Muscle layer of duodenum (tissue), 2 donors: ENCODE data around the gene WNK2.

ENCODE experiments used
- H3K27ac ChIP-seq: one replicate; pipeline ENCODE4 v1.7.0; 2013; ENCODE audit warnings: mild to moderate bottlenecking, low read length
- H3K27me3 ChIP-seq: one replicate; pipeline ENCODE4 v1.7.0; 2013; ENCODE audit warnings: low read depth, mild to moderate bottlenecking, control low read depth, low read length
- H3K36me3 ChIP-seq, 2 donors: one replicate each; pipeline ENCODE4 v1.7.0; 2013; ENCODE audit warnings: low read length in 2 of 2, control low read depth in 1 of 2, mild to moderate bottlenecking in 1 of 2; ENCODE audit not compliant: insufficient read depth in 2 of 2, control insufficient read depth in 1 of 2
- H3K4me1 ChIP-seq, 2 donors: one replicate each; pipeline ENCODE4 v1.7.0; 2013; ENCODE audit warnings: low read length in 2 of 2, mild to moderate bottlenecking in 2 of 2, control low read depth in 1 of 2, moderate library complexity in 1 of 2; ENCODE audit not compliant: insufficient read depth in 2 of 2, control insufficient read depth in 1 of 2
- H3K4me3 ChIP-seq, 2 donors: one replicate each; pipeline ENCODE4 v1.7.0; 2013; ENCODE audit warnings: low read length in 2 of 2, low read depth in 1 of 2, mild to moderate bottlenecking in 1 of 2
- H3K9me3 ChIP-seq, 2 donors: one replicate each; pipeline ENCODE4 v1.7.0; 2013; ENCODE audit warnings: low read length in 2 of 2, control low read depth in 1 of 2, mild to moderate bottlenecking in 1 of 2; ENCODE audit not compliant: control insufficient read depth in 1 of 2
- donor health status: healthy.

The WNK2 gene

DNA sequence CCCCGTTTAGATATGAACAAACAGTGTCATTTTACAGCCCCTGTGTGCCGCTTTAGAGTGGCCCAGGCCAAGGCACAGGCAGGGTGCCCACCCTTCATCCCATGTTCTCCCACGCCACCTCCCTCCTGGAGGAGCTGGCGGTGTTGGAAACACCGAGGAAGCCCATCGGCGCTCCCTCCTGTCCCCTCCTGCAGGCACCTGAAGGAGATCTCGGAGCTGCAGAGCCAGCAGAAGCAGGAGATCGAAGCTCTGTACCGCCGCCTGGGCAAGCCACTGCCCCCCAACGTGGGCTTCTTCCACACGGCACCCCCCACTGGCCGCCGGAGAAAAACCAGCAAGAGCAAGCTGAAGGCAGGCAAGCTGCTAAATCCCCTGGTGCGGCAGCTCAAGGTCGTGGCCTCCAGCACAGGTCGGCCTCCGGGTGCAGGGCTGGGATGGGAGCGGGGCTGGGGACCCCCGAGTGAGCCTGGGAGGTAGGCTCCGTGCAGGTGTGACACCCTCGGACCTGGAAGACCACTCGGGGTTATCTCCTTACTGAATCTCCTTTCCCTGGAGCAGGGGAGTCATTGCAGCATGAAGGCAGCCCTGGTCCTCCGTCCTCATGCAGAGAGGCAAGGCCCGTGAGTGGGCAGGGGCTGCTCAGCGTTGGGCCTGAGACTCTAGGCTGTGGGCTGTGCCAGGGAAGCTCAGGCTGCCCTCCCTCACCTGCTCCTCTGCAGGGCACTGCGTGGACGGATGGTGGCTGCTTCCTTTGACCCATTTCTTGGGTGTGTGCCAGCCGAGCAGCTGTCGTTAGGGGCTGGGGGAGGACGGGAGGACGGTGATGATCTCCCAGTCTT lies 113.9 kb downstream of the WNK2 start:
- Histone ChIP-seq H3K27me3 (no peaks in the 10 kb centered on the region), H3K27ac (no peak overlapping the region), H3K4me1 (peaks cover 0 to 4% of the 10 kb centered on the region in 2 donors), H3K9me3 (no peaks in the 10 kb centered on the region), H3K4me3 (no peak overlapping the region), H3K36me3 (peaks cover 0 to 5% of the 10 kb centered on the region in 2 donors)

DNA sequence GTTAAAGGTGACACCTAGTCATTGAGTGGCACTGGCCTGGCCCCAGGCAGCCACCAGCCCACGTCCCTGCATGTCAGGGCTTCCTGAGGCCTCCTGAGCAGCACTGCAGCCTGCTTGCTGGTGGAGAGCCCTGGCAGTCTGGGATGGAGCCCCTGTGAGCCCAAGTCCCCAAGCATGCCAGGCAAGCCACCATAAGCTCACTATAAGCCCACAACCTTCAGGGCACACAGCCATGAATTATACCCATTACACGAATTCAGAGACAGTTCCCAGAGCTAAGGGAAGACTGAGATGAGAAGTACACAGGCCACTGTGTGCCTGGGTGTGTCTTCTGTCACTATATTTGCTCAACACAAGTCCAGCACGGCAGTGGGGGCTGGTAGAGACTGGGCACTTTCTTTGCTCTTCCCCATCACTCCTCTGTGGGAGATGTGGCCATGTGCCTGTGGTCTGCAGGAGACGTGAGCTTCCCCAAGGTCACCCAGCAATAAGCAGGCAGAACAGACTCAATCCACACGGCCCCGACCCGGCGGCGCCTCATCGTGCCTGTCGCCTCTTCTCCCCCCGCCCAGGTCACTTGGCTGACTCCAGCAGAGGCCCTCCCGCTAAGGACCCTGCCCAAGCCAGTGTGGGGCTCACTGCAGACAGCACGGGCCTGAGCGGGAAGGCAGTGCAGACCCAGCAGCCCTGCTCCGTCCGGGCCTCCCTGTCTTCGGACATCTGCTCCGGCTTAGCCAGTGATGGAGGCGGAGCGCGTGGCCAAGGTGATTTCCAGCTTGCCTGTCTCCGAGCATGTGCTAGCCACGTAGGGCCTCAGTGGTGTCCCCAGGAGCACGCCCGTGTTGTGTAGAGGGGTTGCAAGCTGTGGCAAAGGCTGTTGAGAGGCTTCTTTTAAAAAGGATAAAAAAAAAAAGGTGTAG lies 114.8 kb downstream of the WNK2 start:
- H3K9me3 ChIP-seq = no peaks in the 10 kb centered on the region
- H3K4me1 ChIP-seq = peaks cover 0 to 4% of the 10 kb centered on the region in 2 donors
- H3K27me3 ChIP-seq = no peaks in the 10 kb centered on the region
- H3K36me3 ChIP-seq = peaks cover 0 to 4% of the 10 kb centered on the region in 2 donors
- H3K27ac ChIP-seq = no peak overlapping the region
- H3K4me3 ChIP-seq = no peak overlapping the region

GRCh38 chr9:93299418-93300174 lies 115.7 kb downstream of the WNK2 start:
- H3K9me3 ChIP-seq = no peaks in the 10 kb centered on the region
- H3K4me3 ChIP-seq = no peak overlapping the region
- peaks cover 0 to 4% of the 10 kb centered on the region in 2 donors for H3K4me1 ChIP-seq
- no peaks in the 10 kb centered on the region for H3K27me3 ChIP-seq
- H3K27ac ChIP-seq = no peak overlapping the region
- H3K36me3 ChIP-seq = peaks cover 0 to 4% of the 10 kb centered on the region in 2 donors

DNA sequence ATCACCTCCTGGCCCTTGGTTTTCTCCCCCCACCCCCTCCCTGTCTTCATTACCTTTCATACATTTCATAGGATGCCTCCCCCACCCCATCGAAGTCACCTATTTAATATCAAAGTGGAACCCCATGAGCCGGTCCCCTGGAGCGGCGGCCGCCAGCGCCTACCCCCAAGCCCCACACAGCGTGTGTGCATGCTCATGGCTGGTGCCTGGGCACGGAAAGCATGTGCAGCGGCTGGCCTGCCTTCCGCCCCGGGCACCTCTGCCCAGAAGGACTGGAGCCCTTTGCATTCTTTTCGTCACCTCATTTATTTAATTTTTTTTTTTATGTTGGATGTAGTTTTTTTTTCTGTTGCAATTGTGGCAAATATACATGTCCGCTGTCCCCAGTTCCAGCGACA lies 116.2 kb downstream of the WNK2 start:
- peaks cover 0 to 4% of the 10 kb centered on the region in 2 donors for H3K36me3 ChIP-seq
- no peaks in the 10 kb centered on the region for H3K27me3 ChIP-seq
- H3K9me3 ChIP-seq = no peaks in the 10 kb centered on the region
- no peak overlapping the region for H3K27ac ChIP-seq
- no peak overlapping the region for H3K4me3 ChIP-seq
- peaks cover 0 to 6% of the 10 kb centered on the region in 2 donors for H3K4me1 ChIP-seq

DNA sequence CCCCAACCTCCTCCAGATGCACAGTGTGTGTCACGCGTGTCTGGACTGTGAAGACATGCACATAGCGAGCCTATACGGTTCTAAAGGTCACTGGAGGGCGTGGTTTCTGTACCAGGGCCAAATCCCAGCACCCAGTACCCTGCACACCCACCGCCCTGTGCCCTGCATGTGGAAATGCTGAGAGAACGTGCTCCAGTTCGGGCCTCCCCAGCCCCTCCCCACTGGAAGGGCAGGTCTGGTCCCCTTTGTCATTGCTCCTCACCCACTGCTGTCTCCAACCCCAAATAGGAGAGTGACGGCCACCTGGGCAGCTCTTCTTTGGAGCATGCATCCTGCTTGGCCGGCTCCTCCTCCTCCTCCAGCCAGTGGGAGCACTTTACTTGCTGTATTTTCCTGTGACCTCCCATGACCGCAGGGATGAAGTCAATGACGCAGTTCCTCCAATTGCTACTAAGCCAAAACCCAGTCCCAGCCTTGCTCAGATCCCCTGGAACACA lies 116.7 kb downstream of the WNK2 start:
- Histone ChIP-seq H3K4me1 (peaks cover 0 to 8% of the 10 kb centered on the region in 2 donors), H3K36me3 (peaks cover 0 to 4% of the 10 kb centered on the region in 2 donors), H3K4me3 (no peak overlapping the region), H3K9me3 (no peaks in the 10 kb centered on the region), H3K27ac (no peak overlapping the region), H3K27me3 (no peaks in the 10 kb centered on the region)

DNA sequence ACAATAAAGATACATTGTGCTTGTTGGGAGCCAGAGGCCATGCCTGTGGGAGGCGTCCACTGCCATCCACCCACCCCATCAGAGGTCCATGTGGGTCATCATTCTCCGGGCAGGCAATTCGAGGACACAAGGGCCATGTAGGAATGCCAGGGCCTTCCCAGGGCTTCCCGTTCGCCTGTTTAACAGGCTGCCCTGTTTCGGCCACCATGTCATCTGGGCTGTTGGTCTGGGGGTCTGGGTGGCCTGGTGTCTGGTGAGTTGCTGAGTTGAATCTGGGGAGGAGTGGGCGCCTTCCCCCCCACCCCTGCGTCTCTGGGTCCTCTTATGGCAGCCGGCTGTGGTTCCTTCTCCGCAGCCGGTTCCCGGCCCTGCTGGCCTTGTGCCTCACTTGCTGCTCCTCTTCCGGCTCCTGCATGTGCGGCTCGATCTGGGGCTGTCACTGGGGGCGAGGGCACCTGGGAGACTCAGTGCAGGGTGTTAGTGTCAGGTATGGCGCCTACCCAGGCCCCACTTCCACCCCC lies 117.4 kb downstream of the WNK2 start:
- Histone ChIP-seq H3K4me1 (peaks cover 0 to 14% of the 10 kb centered on the region in 2 donors), H3K9me3 (no peaks in the 10 kb centered on the region), H3K36me3 (peaks cover 0 to 4% of the 10 kb centered on the region in 2 donors), H3K27ac (no peak overlapping the region), H3K27me3 (no peaks in the 10 kb centered on the region), H3K4me3 (no peak overlapping the region)

DNA sequence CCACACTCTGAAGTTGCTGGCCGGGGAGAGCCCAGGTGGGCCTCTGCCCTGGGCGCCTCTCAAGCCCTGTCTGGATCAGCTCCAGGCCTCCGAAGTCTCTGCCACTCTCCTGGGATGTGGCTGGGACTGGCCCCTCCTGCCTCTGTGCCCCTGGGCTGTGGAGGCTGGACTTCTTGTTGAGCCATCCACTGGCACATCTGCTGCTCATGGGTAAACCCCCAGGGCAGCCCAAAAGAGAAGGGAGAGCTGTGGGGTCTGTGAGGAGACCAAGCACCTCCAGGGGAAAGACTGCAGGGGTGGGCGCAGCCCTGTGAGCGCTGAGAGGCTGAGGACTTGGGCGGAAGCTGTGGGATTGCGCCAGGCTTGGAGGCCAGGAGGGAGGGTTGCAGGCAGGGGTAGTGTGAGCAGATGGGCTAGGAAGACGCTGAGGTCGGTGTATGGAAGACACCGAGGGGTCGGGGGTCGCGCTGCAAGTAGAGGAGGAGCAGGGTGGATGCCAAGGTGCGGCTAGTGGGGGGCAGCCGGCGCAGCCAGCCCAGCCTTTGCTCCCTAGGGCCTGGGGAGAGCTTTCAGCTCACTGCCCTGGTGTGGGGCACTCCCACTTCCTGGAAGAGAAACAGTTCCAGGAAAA lies 118.1 kb downstream of the WNK2 start:
- H3K4me1 ChIP-seq = peaks cover 0 to 14% of the 10 kb centered on the region in 2 donors
- H3K27ac ChIP-seq = no peak overlapping the region

DNA sequence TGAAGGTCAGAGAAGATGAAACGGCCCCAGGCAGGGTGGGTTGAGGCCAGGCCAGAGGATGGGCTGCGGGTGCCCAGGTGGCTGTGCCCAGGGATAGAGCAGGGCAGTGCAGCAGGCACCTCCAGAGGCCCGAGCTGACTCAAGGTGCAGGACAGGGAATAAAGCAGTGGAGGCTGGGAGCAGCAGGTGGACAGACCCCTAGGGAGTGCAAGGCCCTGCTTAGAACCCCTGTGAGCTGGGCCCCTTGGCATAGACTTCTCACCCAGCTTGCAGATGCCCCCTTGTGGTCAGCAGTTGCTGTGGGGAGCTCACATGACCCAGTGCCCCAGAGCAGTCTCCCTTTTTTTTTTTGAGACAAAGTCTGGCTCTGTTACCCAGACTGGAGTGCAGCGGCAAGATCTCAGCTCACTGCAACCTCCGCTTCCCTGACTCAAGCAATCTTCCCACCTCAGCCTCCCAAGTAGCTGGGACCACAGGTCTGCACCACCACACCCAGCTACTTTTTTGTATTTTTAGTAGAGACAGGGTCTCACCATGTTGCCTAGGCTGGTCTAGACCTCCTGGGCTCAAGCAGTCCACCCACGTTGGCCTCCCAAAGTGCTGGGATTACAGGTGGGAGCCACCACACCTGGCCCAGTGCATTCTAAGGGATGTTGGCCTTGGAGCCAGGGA lies 118.8 kb downstream of the WNK2 start:
- no peak overlapping the region for H3K27ac ChIP-seq
- H3K36me3 ChIP-seq = peaks cover 0 to 3% of the 10 kb centered on the region in 2 donors
- peaks cover 0 to 14% of the 10 kb centered on the region in 2 donors for H3K4me1 ChIP-seq
- H3K9me3 ChIP-seq = no peaks in the 10 kb centered on the region
- H3K4me3 ChIP-seq = no peak overlapping the region
- no peaks in the 10 kb centered on the region for H3K27me3 ChIP-seq

More for the DNA sequence above, 118.1 kb downstream of the WNK2 start:
- no peaks in the 10 kb centered on the region for H3K27me3 ChIP-seq
- peaks cover 0 to 4% of the 10 kb centered on the region in 2 donors for H3K36me3 ChIP-seq
- H3K4me3 ChIP-seq = no peak overlapping the region
- no peaks in the 10 kb centered on the region for H3K9me3 ChIP-seq

- H3K9me3 ChIP-seq = no peaks in the 10 kb centered on the region
- H3K36me3 ChIP-seq = no peaks in the 10 kb centered on the region
- peaks cover 0 to 14% of the 10 kb centered on the region in 2 donors for H3K4me1 ChIP-seq
- no peak overlapping the region for H3K27ac ChIP-seq
- no peak overlapping the region for H3K4me3 ChIP-seq
- H3K27me3 ChIP-seq = no peaks in the 10 kb centered on the region
Observed at GRCh38 chr9:93303258-93303771, 119.4 kb downstream of the WNK2 start.
